H9 (cell line): Measurements from ENCODE around the gene REG3G. TPM values are rescaled to one million over a fixed set of nuclear protein-coding genes. Genes with fewer than 3 reads are reported as not detected.

Source experiments
- DNase-seq: peaks from one replicate; pipeline ENCODE4 v3.0.0-alpha.2; 2017
- H2AFZ ChIP-seq: one replicate; pipeline ENCODE4 v1.6.1; 2013; ENCODE audit warnings: mild to moderate bottlenecking, low read length, control low read depth, moderate library complexity
- H2AK5ac ChIP-seq: 2 replicates; pipeline ENCODE4 v1.6.1; 2013; ENCODE audit warnings: low read length, control low read depth, mixed read lengths; ENCODE audit not compliant: insufficient read length
- H2BK120ac ChIP-seq: one replicate; pipeline ENCODE4 v1.6.1; 2013; ENCODE audit warnings: low read depth, mild to moderate bottlenecking, low read length, control low read depth, inconsistent platforms; ENCODE audit not compliant: poor library complexity, severe bottlenecking
- H2BK12ac ChIP-seq: 2 replicates; pipeline ENCODE4 v1.6.1; 2013; ENCODE audit warnings: low read length, control low read depth, mixed read lengths, low read depth; ENCODE audit not compliant: insufficient read length
- H2BK15ac ChIP-seq: 2 replicates; pipeline ENCODE4 v1.6.1; 2013; ENCODE audit warnings: low read depth, low read length, control low read depth
- H2BK20ac ChIP-seq: one replicate; pipeline ENCODE4 v1.6.1; 2013; ENCODE audit warnings: low read depth, mild to moderate bottlenecking, low read length, control low read depth, inconsistent platforms; ENCODE audit not compliant: poor library complexity, severe bottlenecking
- H2BK5ac ChIP-seq: 2 replicates; pipeline ENCODE4 v1.6.1; 2013; ENCODE audit warnings: low read length, control low read depth, mixed read lengths; ENCODE audit not compliant: insufficient read length
- H3K14ac ChIP-seq: 2 replicates; pipeline ENCODE4 v1.6.1; 2013; ENCODE audit warnings: low read length, control low read depth; ENCODE audit not compliant: insufficient read depth
- H3K18ac ChIP-seq: 2 replicates; pipeline ENCODE4 v1.6.1; 2013; ENCODE audit warnings: low read depth, mild to moderate bottlenecking, mixed read lengths, low read length, control low read depth; ENCODE audit not compliant: insufficient read length
- H3K23ac ChIP-seq: 2 replicates; pipeline ENCODE4 v1.6.1; 2013; ENCODE audit warnings: low read length, control low read depth, mixed read lengths, low read depth; ENCODE audit not compliant: insufficient read length
- H3K23me2 ChIP-seq: 2 replicates; pipeline ENCODE4 v1.6.1; 2013; ENCODE audit warnings: low read depth, mild to moderate bottlenecking, mixed read lengths, low read length, control low read depth; ENCODE audit not compliant: insufficient read length, poor library complexity, severe bottlenecking
- H3K27ac ChIP-seq: 2 replicates; pipeline ENCODE4 v1.5.1; 2013; ENCODE audit warnings: low read length, control low read depth, mixed read lengths, low read depth; ENCODE audit not compliant: insufficient read length
- H3K27me3 ChIP-seq: 2 replicates; pipeline ENCODE4 v1.6.1; 2013; ENCODE audit warnings: low read length, control low read depth, inconsistent platforms; ENCODE audit not compliant: insufficient read depth
- H3K4ac ChIP-seq: 2 replicates; pipeline ENCODE4 v1.6.1; 2013; ENCODE audit warnings: low read depth, mild to moderate bottlenecking, control low read depth, inconsistent platforms, low read length, moderate library complexity
- H3K4me1 ChIP-seq: 2 replicates; pipeline ENCODE4 v1.6.1; 2013; ENCODE audit warnings: low read length, control low read depth, inconsistent platforms; ENCODE audit not compliant: insufficient read depth
- H3K4me2 ChIP-seq: 2 replicates; pipeline ENCODE4 v1.6.1; 2013; ENCODE audit warnings: low read length, control low read depth, mixed read lengths; ENCODE audit not compliant: insufficient read length, insufficient read depth
- H3K56ac ChIP-seq: 2 replicates; pipeline ENCODE4 v1.6.1; 2013; ENCODE audit warnings: low read depth, mild to moderate bottlenecking, mixed read lengths, low read length, control low read depth; ENCODE audit not compliant: insufficient read length
- H3K79me1 ChIP-seq: 2 replicates; pipeline ENCODE4 v1.6.1; 2013; ENCODE audit warnings: low read depth, mild to moderate bottlenecking, moderate library complexity, low read length, control low read depth, inconsistent platforms; ENCODE audit not compliant: insufficient read depth, poor library complexity, severe bottlenecking
- H3K79me2 ChIP-seq: 2 replicates; pipeline ENCODE4 v1.6.1; 2013; ENCODE audit warnings: low read length, control low read depth, inconsistent platforms; ENCODE audit not compliant: insufficient read depth
- H3K9ac ChIP-seq: 2 replicates; pipeline ENCODE4 v1.6.1; 2013; ENCODE audit warnings: low read length, control low read depth, mixed read lengths; ENCODE audit not compliant: insufficient read length; ENCODE audit errors: extremely low read depth
- H3K9me3 ChIP-seq: one replicate; pipeline ENCODE4 v1.6.1; 2013; ENCODE audit warnings: low read depth, low read length, inconsistent platforms; ENCODE audit not compliant: control insufficient read depth
- H3T11ph ChIP-seq: one replicate; pipeline ENCODE4 v1.6.1; 2013; ENCODE audit warnings: mild to moderate bottlenecking, low read length, control low read depth, inconsistent platforms
- H4K20me1 ChIP-seq: one replicate; pipeline ENCODE4 v1.6.1; 2013; ENCODE audit not compliant: control insufficient read depth, insufficient read length, insufficient read depth
- H4K5ac ChIP-seq: 2 replicates; pipeline ENCODE4 v1.6.1; 2013; ENCODE audit warnings: low read depth, mild to moderate bottlenecking, mixed read lengths, low read length, control low read depth; ENCODE audit not compliant: insufficient read length
- H4K8ac ChIP-seq: replicated peaks from 2 replicates; pipeline ENCODE4 v1.6.1; 2013; ENCODE audit warnings: low read length, control low read depth, mixed read lengths, low read depth; ENCODE audit not compliant: insufficient read length
- H4K91ac ChIP-seq: 2 replicates; pipeline ENCODE4 v1.6.1; 2013; ENCODE audit warnings: low read depth, mild to moderate bottlenecking, moderate library complexity, mixed read lengths, low read length, control low read depth; ENCODE audit not compliant: insufficient read length
- H3K27ac Mint-ChIP-seq, 3 experiments: 2 replicates in 2 of 3; 3 replicates in 1 of 3; pipeline ENCODE4 v1.8.0; 2020 to 2021; ENCODE audit warnings: mixed read lengths in 3 of 3, mild to moderate bottlenecking in 1 of 3, moderate library complexity in 1 of 3
- H3K27me3 Mint-ChIP-seq: 2 replicates; pipeline ENCODE4 v1.8.0; 2021; ENCODE audit warnings: low read depth, mild to moderate bottlenecking, moderate library complexity, mixed read lengths
- H3K36me3 Mint-ChIP-seq, 3 experiments: 2 replicates in 2 of 3; 3 replicates in 1 of 3; pipeline ENCODE4 v1.8.0; 2020 to 2021; ENCODE audit warnings: low read depth in 3 of 3, mixed read lengths in 3 of 3; ENCODE audit not compliant: insufficient read depth in 1 of 3
- H3K4me1 Mint-ChIP-seq, 2 experiments: 2 replicates each; pipeline ENCODE4 v1.8.0; 2020; ENCODE audit warnings: mixed read lengths in 2 of 2
- H3K4me3 Mint-ChIP-seq, 2 experiments: 2 replicates in 1 of 2; 3 replicates in 1 of 2; pipeline ENCODE4 v1.8.0; 2020 to 2021; ENCODE audit warnings: mild to moderate bottlenecking in 2 of 2, mixed read lengths in 2 of 2, moderate library complexity in 1 of 2
- H3K9me3 Mint-ChIP-seq, 2 experiments: 2 replicates in 1 of 2; 3 replicates in 1 of 2; pipeline ENCODE4 v1.8.0; 2020; ENCODE audit warnings: mild to moderate bottlenecking in 2 of 2, mixed read lengths in 2 of 2, moderate library complexity in 1 of 2
- WGBS: extraction: QIAGEN DNeasy Blood & Tissue Kit; methylation state at CpG from one replicate; pipeline ENCODE4 v1.1.7; 2013; ENCODE audit warnings: missing lambda C conversion rate, low lambda C conversion rate, mixed read lengths; ENCODE audit not compliant: insufficient read length; ENCODE audit errors: extremely low coverage; 5-methylcytosine and 5-hydroxymethylcytosine counted together
- total RNA-seq: library from RNA; stranded (reverse); gene quantifications from 2 replicates; pipeline ENCODE4 v1.2.1, GENCODE V29; 2021
- TF ChIP-seq, protein P1 (sequence below): fragments of 200-600 bp; sonication (generic); conservative IDR thresholded peaks from 3 replicates; pipeline ENCODE4 v1.8.0; 2021; ENCODE audit warnings: antibody characterized with exemption, mild to moderate bottlenecking

The REG3G gene
- total RNA-seq, 1 experiment from 2014 or later: not detected

DNA sequence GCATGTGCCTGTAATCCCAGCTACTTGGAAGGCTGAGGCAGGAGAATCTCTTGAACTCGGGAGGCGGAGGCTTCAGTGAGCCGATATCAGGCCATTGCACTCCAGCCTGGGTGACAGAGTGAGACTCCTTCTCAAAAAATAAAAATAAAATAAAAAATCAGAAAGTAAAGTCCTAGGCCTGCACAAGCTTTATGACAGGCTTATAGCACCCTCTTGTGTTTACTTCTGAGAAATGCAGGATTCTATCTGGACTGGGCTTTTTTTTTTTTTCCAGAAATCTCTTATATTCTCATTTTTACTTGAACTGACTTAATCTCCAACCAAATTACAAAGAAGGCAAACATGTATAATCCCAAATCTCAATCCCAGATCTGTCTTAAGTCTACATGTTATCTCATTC is 26.1 kb upstream of the REG3G start:
- H2BK12ac ChIP-seq: no peak overlapping the region
- TF ChIP-seq, protein P1, sequence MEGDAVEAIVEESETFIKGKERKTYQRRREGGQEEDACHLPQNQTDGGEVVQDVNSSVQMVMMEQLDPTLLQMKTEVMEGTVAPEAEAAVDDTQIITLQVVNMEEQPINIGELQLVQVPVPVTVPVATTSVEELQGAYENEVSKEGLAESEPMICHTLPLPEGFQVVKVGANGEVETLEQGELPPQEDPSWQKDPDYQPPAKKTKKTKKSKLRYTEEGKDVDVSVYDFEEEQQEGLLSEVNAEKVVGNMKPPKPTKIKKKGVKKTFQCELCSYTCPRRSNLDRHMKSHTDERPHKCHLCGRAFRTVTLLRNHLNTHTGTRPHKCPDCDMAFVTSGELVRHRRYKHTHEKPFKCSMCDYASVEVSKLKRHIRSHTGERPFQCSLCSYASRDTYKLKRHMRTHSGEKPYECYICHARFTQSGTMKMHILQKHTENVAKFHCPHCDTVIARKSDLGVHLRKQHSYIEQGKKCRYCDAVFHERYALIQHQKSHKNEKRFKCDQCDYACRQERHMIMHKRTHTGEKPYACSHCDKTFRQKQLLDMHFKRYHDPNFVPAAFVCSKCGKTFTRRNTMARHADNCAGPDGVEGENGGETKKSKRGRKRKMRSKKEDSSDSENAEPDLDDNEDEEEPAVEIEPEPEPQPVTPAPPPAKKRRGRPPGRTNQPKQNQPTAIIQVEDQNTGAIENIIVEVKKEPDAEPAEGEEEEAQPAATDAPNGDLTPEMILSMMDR: peak; percentile 72
- DNase-seq: no peak
- no peaks in the 10 kb centered on the region for H3K79me1 ChIP-seq
- H3K4me3 Mint-ChIP-seq: no peak overlapping the region
- H3K27ac ChIP-seq: no peak overlapping the region
- no peak overlapping the region for H2BK5ac ChIP-seq
- H3T11ph ChIP-seq: no peak overlapping the region
- H3K27me3 ChIP-seq: peaks cover 6% of the 10 kb centered on the region; the same call in 1 of the 2 replicates
- H2BK15ac ChIP-seq: no peak overlapping the region
- H4K8ac ChIP-seq: no peak overlapping the region
- no peaks in the 10 kb centered on the region; a peak in 1 of 4 replicates for H3K4me1 Mint-ChIP-seq
- H3K14ac ChIP-seq: no peak overlapping the region
- no peak overlapping the region for H2BK120ac ChIP-seq
- no peaks in the 10 kb centered on the region; a peak in 1 of 7 replicates for H3K36me3 Mint-ChIP-seq
- H3K56ac ChIP-seq: no peak overlapping the region
- H4K91ac ChIP-seq: no peak overlapping the region
- H3K23ac ChIP-seq: no peak overlapping the region
- H3K18ac ChIP-seq: no peak overlapping the region
- WGBS: no CpG with 5 or more reads among the region's 3 CpGs
- no peaks in the 10 kb centered on the region for H3K4me1 ChIP-seq
- no peak overlapping the region for H3K4me2 ChIP-seq
- no peak overlapping the region for H4K5ac ChIP-seq
- H3K9me3 ChIP-seq: no peaks in the 10 kb centered on the region
- H3K79me2 ChIP-seq: no peaks in the 10 kb centered on the region
- no peaks in the 10 kb centered on the region for H3K9me3 Mint-ChIP-seq
- H3K27ac Mint-ChIP-seq: no peak overlapping the region
- H2BK20ac ChIP-seq: no peak overlapping the region
- no peak overlapping the region for H2AK5ac ChIP-seq
- H3K23me2 ChIP-seq: no peaks in the 10 kb centered on the region
- no peak overlapping the region for H2AFZ ChIP-seq
- H4K20me1 ChIP-seq: no peaks in the 10 kb centered on the region
- no peak overlapping the region for H3K4ac ChIP-seq
- H3K27me3 Mint-ChIP-seq: peaks cover 35% of the 10 kb centered on the region
- no peak overlapping the region for H3K9ac ChIP-seq
